ENCODE results near the gene RFTN1.

DNA sequence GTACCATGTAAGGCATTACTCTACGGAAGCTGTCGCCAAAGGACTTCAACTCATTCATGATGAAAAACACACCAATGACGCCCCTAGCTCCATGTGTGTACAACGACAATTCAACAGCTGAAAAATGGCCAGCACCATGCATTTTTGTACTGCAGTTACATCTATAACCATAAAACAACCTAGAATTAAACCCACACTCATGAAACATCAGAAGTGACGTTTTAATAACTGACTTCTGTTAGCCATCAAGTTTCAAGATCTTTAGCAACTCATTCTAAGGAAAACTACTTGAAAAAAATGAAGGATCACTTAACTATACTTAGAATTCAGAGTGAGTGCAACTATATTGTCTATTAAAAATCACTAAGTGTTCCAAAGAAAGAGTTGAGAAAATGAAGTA, 84.9 kb downstream of the RFTN1 start:
- TF ChIP-seq, protein P1, sequence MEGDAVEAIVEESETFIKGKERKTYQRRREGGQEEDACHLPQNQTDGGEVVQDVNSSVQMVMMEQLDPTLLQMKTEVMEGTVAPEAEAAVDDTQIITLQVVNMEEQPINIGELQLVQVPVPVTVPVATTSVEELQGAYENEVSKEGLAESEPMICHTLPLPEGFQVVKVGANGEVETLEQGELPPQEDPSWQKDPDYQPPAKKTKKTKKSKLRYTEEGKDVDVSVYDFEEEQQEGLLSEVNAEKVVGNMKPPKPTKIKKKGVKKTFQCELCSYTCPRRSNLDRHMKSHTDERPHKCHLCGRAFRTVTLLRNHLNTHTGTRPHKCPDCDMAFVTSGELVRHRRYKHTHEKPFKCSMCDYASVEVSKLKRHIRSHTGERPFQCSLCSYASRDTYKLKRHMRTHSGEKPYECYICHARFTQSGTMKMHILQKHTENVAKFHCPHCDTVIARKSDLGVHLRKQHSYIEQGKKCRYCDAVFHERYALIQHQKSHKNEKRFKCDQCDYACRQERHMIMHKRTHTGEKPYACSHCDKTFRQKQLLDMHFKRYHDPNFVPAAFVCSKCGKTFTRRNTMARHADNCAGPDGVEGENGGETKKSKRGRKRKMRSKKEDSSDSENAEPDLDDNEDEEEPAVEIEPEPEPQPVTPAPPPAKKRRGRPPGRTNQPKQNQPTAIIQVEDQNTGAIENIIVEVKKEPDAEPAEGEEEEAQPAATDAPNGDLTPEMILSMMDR (IDR thresholded peaks at IDR 0.05): no peak
- no peak for TF ChIP-seq POLR2A (IDR thresholded peaks at IDR 0.05)

Measured in lower leg skin (tissue), 3 donors.